GM23338 (cell line): ENCODE data around the gene UBAC1. TPM values are rescaled to one million over a fixed set of nuclear protein-coding genes. Genes with fewer than 3 reads are reported as not detected.

Experiments used
- ATAC-seq: fragments of 200-7000 bp; cut with Tn5 transposase; 3 replicates; pipeline ENCODE4 v1.9.1; 2020
- DNase-seq: peaks from one replicate; pipeline ENCODE4 v3.0.0-alpha.2; 2015; ENCODE audit warnings: low spot score
- H2AFZ ChIP-seq: fragments of 200-600 bp; sonication (generic); 2 replicates; pipeline ENCODE4 v1.8.0; 2016; ENCODE audit warnings: antibody characterized with exemption, mild to moderate bottlenecking, moderate library complexity
- H3F3A ChIP-seq: fragments of 200-600 bp; sonication (generic); replicated peaks from 2 replicates; pipeline ENCODE4 v1.8.0; 2017; ENCODE audit warnings: antibody characterized with exemption, mixed run types, low read depth
- H3K27ac ChIP-seq: fragments of 200-600 bp; sonication (generic); 2 replicates; pipeline ENCODE4 v1.6.1; 2016; ENCODE audit warnings: low read depth
- H3K27me3 ChIP-seq: fragments of 200-600 bp; sonication (generic); 2 replicates; pipeline ENCODE4 v1.8.0; 2016; ENCODE audit warnings: mild to moderate bottlenecking, mixed run types, moderate library complexity; ENCODE audit not compliant: insufficient read depth
- H3K36me3 ChIP-seq: fragments of 200-600 bp; sonication (generic); 2 replicates; pipeline ENCODE4 v1.8.0; 2016; ENCODE audit warnings: mild to moderate bottlenecking; ENCODE audit not compliant: insufficient read depth
- H3K4me1 ChIP-seq: fragments of 200-600 bp; sonication (generic); 2 replicates; pipeline ENCODE4 v1.8.0; 2016; ENCODE audit warnings: mild to moderate bottlenecking, moderate library complexity; ENCODE audit not compliant: insufficient read depth
- H3K4me2 ChIP-seq: fragments of 200-600 bp; sonication (generic); 2 replicates; pipeline ENCODE4 v1.7.1; 2017; ENCODE audit warnings: mixed run types
- H3K4me3 ChIP-seq: fragments of 200-600 bp; sonication (generic); 2 replicates; pipeline ENCODE4 v1.6.1; 2016; ENCODE audit warnings: mixed run types
- H3K79me2 ChIP-seq: fragments of 200-600 bp; sonication (generic); replicated peaks from 2 replicates; pipeline ENCODE4 v1.8.0; 2017; ENCODE audit warnings: mild to moderate bottlenecking; ENCODE audit not compliant: insufficient read depth
- H3K9me2 ChIP-seq: fragments of 200-600 bp; sonication (generic); 2 replicates; pipeline ENCODE4 v1.8.0; 2017; ENCODE audit not compliant: insufficient read depth
- H4K20me1 ChIP-seq: fragments of 200-600 bp; sonication (generic); replicated peaks from 2 replicates; pipeline ENCODE4 v1.8.0; 2017; ENCODE audit warnings: mild to moderate bottlenecking; ENCODE audit not compliant: insufficient read depth
- H3K27ac Mint-ChIP-seq: 2 replicates; pipeline ENCODE4 v1.8.0; 2020; ENCODE audit warnings: inconsistent platforms, mild to moderate bottlenecking, moderate library complexity, mixed read lengths
- H3K27me3 Mint-ChIP-seq: 3 replicates; pipeline ENCODE4 v1.8.0; 2022; ENCODE audit warnings: low read depth, mild to moderate bottlenecking, moderate library complexity, mixed read lengths, inconsistent platforms; ENCODE audit not compliant: insufficient read depth, poor library complexity
- H3K36me3 Mint-ChIP-seq: 3 replicates; pipeline ENCODE4 v1.8.0; 2021; ENCODE audit warnings: low read depth, mild to moderate bottlenecking, inconsistent platforms, moderate library complexity, mixed read lengths
- H3K4me1 Mint-ChIP-seq: 3 replicates; pipeline ENCODE4 v1.8.0; 2020; ENCODE audit warnings: mild to moderate bottlenecking, inconsistent platforms, mixed read lengths
- H3K4me3 Mint-ChIP-seq: 3 replicates; pipeline ENCODE4 v1.8.0; 2021; ENCODE audit warnings: moderate library complexity, mild to moderate bottlenecking, inconsistent platforms, mixed read lengths
- H3K9me3 Mint-ChIP-seq: 3 replicates; pipeline ENCODE4 v1.8.0; 2020; ENCODE audit warnings: moderate library complexity, mild to moderate bottlenecking, inconsistent platforms, mixed read lengths
- CTCF ChIP-seq, 2 experiments: fragments of 200-600 bp in 1 of 2; sonication (generic) in 1 of 2; conservative IDR thresholded peaks; 2 replicates each; pipeline versions ENCODE4 v1.5.1 to v1.6.1; 2016 to 2017; ENCODE audit warnings: antibody characterized with exemption in 2 of 2, low read depth in 2 of 2, mild to moderate bottlenecking in 2 of 2, moderate library complexity in 1 of 2
- ETS1 ChIP-seq: IDR thresholded peaks from 2 replicates; pipeline ENCODE4 v1.6.1; 2016; ENCODE audit warnings: antibody characterized with exemption
- EZH2phosphoT487 ChIP-seq: fragments of 200-600 bp; sonication (generic); IDR thresholded peaks from one replicate; pipeline ENCODE4 v1.8.1; 2018; ENCODE audit warnings: antibody characterized with exemption; ENCODE audit not compliant: unreplicated experiment
- NANOG ChIP-seq: IDR thresholded peaks from 2 replicates; pipeline ENCODE4 v1.6.1; 2016; ENCODE audit warnings: antibody characterized with exemption, borderline replicate concordance
- POLR2AphosphoS5 ChIP-seq: IDR thresholded peaks from 2 replicates; pipeline ENCODE4 v1.6.1; 2016; ENCODE audit warnings: antibody characterized with exemption, low read depth
- ZNF462 ChIP-seq: fragments of 250-450 bp; sonication (Bioruptor Pico); IDR thresholded peaks from 2 replicates; pipeline ENCODE4 v1.5.0; 2020; ENCODE audit warnings: mild to moderate bottlenecking, moderate library complexity
- polyA plus RNA-seq: library from polyadenylated mRNA; unstranded; fragments of >200 nt; fragmentation: Nextera tagmentation; extraction: Ambion mirVana; gene quantifications from 2 replicates; pipeline ENCODE4 v1.2.1, GENCODE V29; 2016
- total RNA-seq: library from RNA; depleted of rRNA; stranded (reverse); fragments of >200 nt; shearing (Covaris generic); gene quantifications from 2 replicates; pipeline ENCODE4 v1.2.3, GENCODE V29; 2014

The UBAC1 gene
- total and polyA plus RNA-seq, 2 experiments from 2014 or later: 63.2 to 86.6 TPM

GRCh38 chr9:135975834-135976233 lies 14.7 kb upstream of the UBAC1 start:
- Mint-ChIP-seq H3K4me3 (no peak overlapping the region), H3K27me3 (peaks cover 7% of the 10 kb centered on the region), H3K4me1 (peaks cover 5% of the 10 kb centered on the region), H3K36me3 (no peaks in the 10 kb centered on the region), H3K27ac (no peak overlapping the region), H3K9me3 (no peaks in the 10 kb centered on the region)
- Histone ChIP-seq H3K4me1 (no peaks in the 10 kb centered on the region), H2AFZ (no peak overlapping the region), H3K4me2 (no peak overlapping the region), H3K4me3 (no peak overlapping the region), H3K27me3 (no peaks in the 10 kb centered on the region), H3K79me2 (no peaks in the 10 kb centered on the region), H3F3A (no peaks in the 10 kb centered on the region), H3K9me2 (no peaks in the 10 kb centered on the region), H3K36me3 (no peaks in the 10 kb centered on the region), H4K20me1 (peaks cover 3% of the 10 kb centered on the region; the same call in 1 of the 2 replicates), H3K27ac (no peak overlapping the region)
- ATAC-seq: no peak
- DNase-seq: no peak
- TF ChIP-seq CTCF (conservative IDR thresholded peaks at IDR 0.05; ENCODE audit: low read depth in 2 of 2): peak; percentile 14 to 28; a peak in 2 of 4 replicates
- no peak for TF ChIP-seq ZNF462 (CRISPR knock-in tag)
- no peak for TF ChIP-seq POLR2AphosphoS5
- TF ChIP-seq NANOG: no peak
- no peak for TF ChIP-seq EZH2phosphoT487
- no peak for TF ChIP-seq ETS1
